MM.1S (cell line): ENCODE data around the gene C1QTNF9.
A peak's percentile ranks its signal among the peaks of the same experiment; 100 is the strongest.
"Not testable (repeated sequence)": the region's sequence is repeated elsewhere in the genome, so short reads cannot be mapped to it uniquely, and the experiment has no call there.

Experiments used
- DNase-seq: peaks from one replicate; pipeline ENCODE4 v3.0.0-alpha.2; 2015
- H2AFZ ChIP-seq: fragments of 300-600 bp; sonication (generic); 2 replicates; pipeline ENCODE4 v1.6.0; 2016; ENCODE audit warnings: antibody characterized with exemption, low read length
- H3F3A ChIP-seq: fragments of 300-600 bp; sonication (generic); 2 replicates; pipeline ENCODE4 v1.6.1; 2016; ENCODE audit warnings: mild to moderate bottlenecking, antibody characterized with exemption, low read length, moderate library complexity, mixed read lengths; ENCODE audit not compliant: insufficient read depth
- H3K27ac ChIP-seq: fragments of 300-600 bp; sonication (generic); 2 replicates; pipeline ENCODE4 v1.5.1; 2016; ENCODE audit warnings: mild to moderate bottlenecking, low read length
- H3K27me3 ChIP-seq: fragments of 300-600 bp; sonication (generic); replicated peaks from 2 replicates; pipeline ENCODE4 v1.6.0; 2016; ENCODE audit warnings: low read length; ENCODE audit not compliant: insufficient read depth
- H3K36me3 ChIP-seq: fragments of 300-600 bp; sonication (generic); replicated peaks from 2 replicates; pipeline ENCODE4 v1.6.1; 2016; ENCODE audit warnings: mild to moderate bottlenecking, low read length, mixed read lengths; ENCODE audit not compliant: insufficient read depth
- H3K4me1 ChIP-seq: fragments of 300-600 bp; sonication (generic); 2 replicates; pipeline ENCODE4 v1.6.1; 2016; ENCODE audit warnings: low read length, mixed read lengths
- H3K4me2 ChIP-seq: fragments of 300-600 bp; sonication (generic); 2 replicates; pipeline ENCODE4 v1.6.0; 2016; ENCODE audit warnings: low read depth, low read length
- H3K4me3 ChIP-seq: fragments of 300-600 bp; sonication (generic); 2 replicates; pipeline ENCODE4 v1.5.1; 2016; ENCODE audit warnings: low read length, mixed read lengths
- H3K79me2 ChIP-seq: fragments of 300-600 bp; sonication (generic); 2 replicates; pipeline ENCODE4 v1.6.1; 2016; ENCODE audit warnings: mixed run types, low read length, mixed read lengths
- H3K9ac ChIP-seq: fragments of 300-600 bp; sonication (generic); 2 replicates; pipeline ENCODE4 v1.6.1; 2016; ENCODE audit warnings: low read length, mixed read lengths
- H3K9me2 ChIP-seq: fragments of 300-600 bp; sonication (generic); replicated peaks from 2 replicates; pipeline ENCODE4 v1.6.1; 2016; ENCODE audit warnings: mild to moderate bottlenecking, low read length, mixed read lengths; ENCODE audit not compliant: insufficient read depth
- H3K9me3 ChIP-seq: fragments of 300-600 bp; sonication (generic); replicated peaks from 2 replicates; pipeline ENCODE4 v1.6.1; 2016; ENCODE audit warnings: mild to moderate bottlenecking, low read length, mixed read lengths; ENCODE audit not compliant: insufficient read depth
- H4K20me1 ChIP-seq: fragments of 300-600 bp; sonication (generic); 2 replicates; pipeline ENCODE4 v1.6.1; 2016; ENCODE audit warnings: mild to moderate bottlenecking, low read length, moderate library complexity, mixed read lengths; ENCODE audit not compliant: insufficient read depth
- EZH2 ChIP-seq: fragments of 300-600 bp; sonication (generic); optimal IDR thresholded peaks from 2 replicates; pipeline ENCODE3; 2017; ENCODE audit warnings: low read depth, mild to moderate bottlenecking, antibody characterized with exemption, low read length, mixed read lengths
- EZH2phosphoT487 ChIP-seq: fragments of 300-600 bp; sonication (generic); IDR thresholded peaks from 2 replicates; pipeline ENCODE4 v1.6.1; 2018; ENCODE audit warnings: antibody characterized with exemption, low read length
- TF ChIP-seq, protein P1 (sequence below): fragments of 300-600 bp; sonication (generic); IDR thresholded peaks from 2 replicates; pipeline ENCODE4 v1.5.1; 2016; ENCODE audit warnings: antibody characterized with exemption, low read length, mixed read lengths

The C1QTNF9 gene, protein sequence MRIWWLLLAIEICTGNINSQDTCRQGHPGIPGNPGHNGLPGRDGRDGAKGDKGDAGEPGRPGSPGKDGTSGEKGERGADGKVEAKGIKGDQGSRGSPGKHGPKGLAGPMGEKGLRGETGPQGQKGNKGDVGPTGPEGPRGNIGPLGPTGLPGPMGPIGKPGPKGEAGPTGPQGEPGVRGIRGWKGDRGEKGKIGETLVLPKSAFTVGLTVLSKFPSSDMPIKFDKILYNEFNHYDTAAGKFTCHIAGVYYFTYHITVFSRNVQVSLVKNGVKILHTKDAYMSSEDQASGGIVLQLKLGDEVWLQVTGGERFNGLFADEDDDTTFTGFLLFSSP

DNA sequence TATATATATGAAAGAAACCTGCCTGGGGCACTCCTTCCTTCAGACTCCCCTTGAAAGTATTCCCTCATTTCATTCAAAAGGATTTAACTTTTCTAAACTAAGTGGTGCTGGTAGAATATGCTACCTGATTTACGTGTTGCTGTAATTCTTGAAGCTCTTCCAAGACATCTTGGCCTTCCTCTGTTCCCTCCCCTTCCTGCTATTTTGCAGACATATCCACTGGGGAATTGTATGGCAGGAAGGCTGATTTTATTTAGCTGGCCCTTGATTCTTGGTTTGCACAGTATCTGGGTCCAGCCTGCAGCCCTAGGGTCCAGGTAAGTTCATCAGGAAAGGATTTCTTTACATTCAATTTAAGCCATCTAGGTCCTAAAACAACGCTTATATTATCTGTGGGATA lies at the start of gene C1QTNF9:
Gene C1QTNF9 (plus strand): TSS at position 281 of the 400 bp plus-strand sequence. CDS start 6,424 bp downstream, outside the sequence.
- not testable (repeated sequence) for H3K27me3 ChIP-seq, H3K9ac ChIP-seq, H3K9me2 ChIP-seq, H3K27ac ChIP-seq, H3K79me2 ChIP-seq, H3K4me3 ChIP-seq, H2AFZ ChIP-seq, H3K36me3 ChIP-seq, H3K9me3 ChIP-seq, H4K20me1 ChIP-seq, H3K4me2 ChIP-seq, H3K4me1 ChIP-seq, DNase-seq, H3F3A ChIP-seq

DNA sequence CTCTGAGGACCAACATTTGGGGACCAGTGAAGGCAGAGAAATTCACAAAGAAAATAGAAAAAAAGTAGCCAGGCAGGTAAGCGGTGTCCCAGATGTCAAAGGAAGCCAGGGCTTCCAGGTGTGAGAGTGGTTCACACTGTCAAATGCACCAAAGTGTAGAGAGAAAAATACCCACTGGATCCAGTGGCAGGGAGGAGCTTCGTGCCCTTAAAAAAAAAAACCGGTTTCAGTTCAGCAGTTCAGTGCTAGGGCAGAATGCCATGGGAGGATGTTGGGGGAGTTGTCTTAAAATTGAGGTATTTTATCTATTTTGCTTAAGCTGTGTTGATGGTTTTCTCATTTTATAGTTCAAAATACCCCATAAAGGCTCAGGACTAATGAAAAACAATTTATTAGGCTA lies 47.8 kb upstream of the C1QTNF9 start:
- no peak overlapping the region for H2AFZ ChIP-seq

DNA sequence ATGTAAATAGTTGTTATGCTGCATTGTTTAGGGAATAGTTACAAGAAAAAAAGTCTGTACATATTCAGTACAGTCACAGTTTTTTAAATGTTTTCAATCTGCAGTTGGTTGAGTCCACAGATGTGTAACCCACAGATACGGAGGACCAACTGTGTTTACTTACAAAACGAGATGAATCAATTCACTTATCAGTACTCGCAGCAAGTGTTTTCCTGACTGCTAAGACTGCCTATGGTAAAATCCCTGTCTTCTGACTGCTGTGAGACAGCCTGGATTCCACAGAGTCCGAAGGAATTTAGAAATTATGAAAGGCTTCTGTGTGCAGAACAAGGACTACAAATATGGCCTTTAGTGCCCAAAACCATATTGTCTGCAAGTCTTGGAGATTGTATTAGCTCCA lies 45.7 kb upstream of the C1QTNF9 start:
- Histone ChIP-seq H3K27ac (no peak overlapping the region), H2AFZ (no peak overlapping the region), H3K79me2 (no peaks in the 10 kb centered on the region), H3K4me3 (no peak overlapping the region), H3K36me3 (no peaks in the 10 kb centered on the region), H3K9me3 (no peaks in the 10 kb centered on the region), H3K9me2 (no peaks in the 10 kb centered on the region), H3K4me1 (no peaks in the 10 kb centered on the region), H3K27me3 (no peaks in the 10 kb centered on the region), H3F3A (no peaks in the 10 kb centered on the region), H3K4me2 (no peak overlapping the region), H4K20me1 (no peaks in the 10 kb centered on the region), H3K9ac (no peak overlapping the region)
- DNase-seq = no peak
- no peak for TF ChIP-seq EZH2
- no peak for TF ChIP-seq EZH2phosphoT487
- TF ChIP-seq, protein P1, sequence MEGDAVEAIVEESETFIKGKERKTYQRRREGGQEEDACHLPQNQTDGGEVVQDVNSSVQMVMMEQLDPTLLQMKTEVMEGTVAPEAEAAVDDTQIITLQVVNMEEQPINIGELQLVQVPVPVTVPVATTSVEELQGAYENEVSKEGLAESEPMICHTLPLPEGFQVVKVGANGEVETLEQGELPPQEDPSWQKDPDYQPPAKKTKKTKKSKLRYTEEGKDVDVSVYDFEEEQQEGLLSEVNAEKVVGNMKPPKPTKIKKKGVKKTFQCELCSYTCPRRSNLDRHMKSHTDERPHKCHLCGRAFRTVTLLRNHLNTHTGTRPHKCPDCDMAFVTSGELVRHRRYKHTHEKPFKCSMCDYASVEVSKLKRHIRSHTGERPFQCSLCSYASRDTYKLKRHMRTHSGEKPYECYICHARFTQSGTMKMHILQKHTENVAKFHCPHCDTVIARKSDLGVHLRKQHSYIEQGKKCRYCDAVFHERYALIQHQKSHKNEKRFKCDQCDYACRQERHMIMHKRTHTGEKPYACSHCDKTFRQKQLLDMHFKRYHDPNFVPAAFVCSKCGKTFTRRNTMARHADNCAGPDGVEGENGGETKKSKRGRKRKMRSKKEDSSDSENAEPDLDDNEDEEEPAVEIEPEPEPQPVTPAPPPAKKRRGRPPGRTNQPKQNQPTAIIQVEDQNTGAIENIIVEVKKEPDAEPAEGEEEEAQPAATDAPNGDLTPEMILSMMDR = no peak

More for the DNA sequence above, 47.8 kb upstream of the C1QTNF9 start:
- Histone ChIP-seq H3K4me1 (no peaks in the 10 kb centered on the region), H3K9me2 (no peaks in the 10 kb centered on the region), H3K4me3 (no peak overlapping the region), H3K4me2 (no peak overlapping the region), H3K36me3 (no peaks in the 10 kb centered on the region), H3K9me3 (no peaks in the 10 kb centered on the region), H3K9ac (no peak overlapping the region), H3K79me2 (no peaks in the 10 kb centered on the region), H3F3A (no peaks in the 10 kb centered on the region), H3K27ac (no peak overlapping the region), H3K27me3 (no peaks in the 10 kb centered on the region), H4K20me1 (no peaks in the 10 kb centered on the region)
- DNase-seq = peak; percentile 23
- TF ChIP-seq EZH2phosphoT487 (no peak), EZH2 (no peak)
- TF ChIP-seq, protein P1 = no peak

DNA sequence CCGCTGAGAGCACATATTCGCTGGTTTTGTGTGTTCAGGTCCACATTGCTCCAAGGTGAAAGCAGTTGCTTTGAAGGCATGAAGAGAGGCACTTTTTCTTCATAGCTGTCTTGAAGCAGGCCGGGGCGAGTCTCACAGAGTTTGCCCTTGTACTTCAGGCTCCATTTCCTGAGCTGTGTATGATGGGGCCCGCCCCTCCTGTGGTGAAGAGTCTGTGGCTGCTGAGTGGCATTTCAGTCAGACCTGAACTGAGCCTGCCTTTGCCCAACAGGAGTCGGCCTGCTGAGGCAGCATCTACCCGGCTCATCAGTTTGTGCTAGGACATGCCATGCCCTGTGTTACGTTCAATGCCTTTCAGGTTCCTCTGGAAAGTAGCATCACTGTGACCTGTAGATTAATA lies 44.4 kb upstream of the C1QTNF9 start:
- peak; percentile 54 for DNase-seq
- no peak for TF ChIP-seq EZH2
- no peaks in the 10 kb centered on the region for H4K20me1 ChIP-seq
- no peaks in the 10 kb centered on the region for H3K4me1 ChIP-seq
- H3K9me2 ChIP-seq = no peaks in the 10 kb centered on the region
- H3K79me2 ChIP-seq = no peaks in the 10 kb centered on the region
- no peaks in the 10 kb centered on the region for H3K36me3 ChIP-seq
- H3K9me3 ChIP-seq = no peaks in the 10 kb centered on the region
- H3K9ac ChIP-seq = no peak overlapping the region
- H2AFZ ChIP-seq = no peak overlapping the region; the same call in 1 of the 2 replicates
- no peak overlapping the region for H3K27ac ChIP-seq
- 0 out of 2 replicates have a peak overlapping the region, but pooled peaks have one; percentile 27 for H3K4me2 ChIP-seq
- H3K4me3 ChIP-seq = no peak overlapping the region
- no peaks in the 10 kb centered on the region for H3K27me3 ChIP-seq
- H3F3A ChIP-seq = no peaks in the 10 kb centered on the region
